H9 (cell line): ENCODE data around the gene GPR84. TPM values are rescaled to one million over a fixed set of nuclear protein-coding genes. Genes with fewer than 3 reads are reported as not detected.

Experiments used
- DNase-seq: peaks from one replicate; pipeline ENCODE4 v3.0.0-alpha.2; 2017
- H2AFZ ChIP-seq: one replicate; pipeline ENCODE4 v1.6.1; 2013; ENCODE audit warnings: mild to moderate bottlenecking, low read length, control low read depth, moderate library complexity
- H2AK5ac ChIP-seq: 2 replicates; pipeline ENCODE4 v1.6.1; 2013; ENCODE audit warnings: low read length, control low read depth, mixed read lengths; ENCODE audit not compliant: insufficient read length
- H2BK120ac ChIP-seq: one replicate; pipeline ENCODE4 v1.6.1; 2013; ENCODE audit warnings: low read depth, mild to moderate bottlenecking, low read length, control low read depth, inconsistent platforms; ENCODE audit not compliant: poor library complexity, severe bottlenecking
- H2BK12ac ChIP-seq: 2 replicates; pipeline ENCODE4 v1.6.1; 2013; ENCODE audit warnings: low read length, control low read depth, mixed read lengths, low read depth; ENCODE audit not compliant: insufficient read length
- H2BK15ac ChIP-seq: 2 replicates; pipeline ENCODE4 v1.6.1; 2013; ENCODE audit warnings: low read depth, low read length, control low read depth
- H2BK20ac ChIP-seq: one replicate; pipeline ENCODE4 v1.6.1; 2013; ENCODE audit warnings: low read depth, mild to moderate bottlenecking, low read length, control low read depth, inconsistent platforms; ENCODE audit not compliant: poor library complexity, severe bottlenecking
- H2BK5ac ChIP-seq: 2 replicates; pipeline ENCODE4 v1.6.1; 2013; ENCODE audit warnings: low read length, control low read depth, mixed read lengths; ENCODE audit not compliant: insufficient read length
- H3K14ac ChIP-seq: 2 replicates; pipeline ENCODE4 v1.6.1; 2013; ENCODE audit warnings: low read length, control low read depth; ENCODE audit not compliant: insufficient read depth
- H3K18ac ChIP-seq: 2 replicates; pipeline ENCODE4 v1.6.1; 2013; ENCODE audit warnings: low read depth, mild to moderate bottlenecking, mixed read lengths, low read length, control low read depth; ENCODE audit not compliant: insufficient read length
- H3K23ac ChIP-seq: 2 replicates; pipeline ENCODE4 v1.6.1; 2013; ENCODE audit warnings: low read length, control low read depth, mixed read lengths, low read depth; ENCODE audit not compliant: insufficient read length
- H3K23me2 ChIP-seq: 2 replicates; pipeline ENCODE4 v1.6.1; 2013; ENCODE audit warnings: low read depth, mild to moderate bottlenecking, mixed read lengths, low read length, control low read depth; ENCODE audit not compliant: insufficient read length, poor library complexity, severe bottlenecking
- H3K27ac ChIP-seq: 2 replicates; pipeline ENCODE4 v1.5.1; 2013; ENCODE audit warnings: low read length, control low read depth, mixed read lengths, low read depth; ENCODE audit not compliant: insufficient read length
- H3K27me3 ChIP-seq: 2 replicates; pipeline ENCODE4 v1.6.1; 2013; ENCODE audit warnings: low read length, control low read depth, inconsistent platforms; ENCODE audit not compliant: insufficient read depth
- H3K4ac ChIP-seq: 2 replicates; pipeline ENCODE4 v1.6.1; 2013; ENCODE audit warnings: low read depth, mild to moderate bottlenecking, control low read depth, inconsistent platforms, low read length, moderate library complexity
- H3K4me1 ChIP-seq: 2 replicates; pipeline ENCODE4 v1.6.1; 2013; ENCODE audit warnings: low read length, control low read depth, inconsistent platforms; ENCODE audit not compliant: insufficient read depth
- H3K4me2 ChIP-seq: 2 replicates; pipeline ENCODE4 v1.6.1; 2013; ENCODE audit warnings: low read length, control low read depth, mixed read lengths; ENCODE audit not compliant: insufficient read length, insufficient read depth
- H3K56ac ChIP-seq: 2 replicates; pipeline ENCODE4 v1.6.1; 2013; ENCODE audit warnings: low read depth, mild to moderate bottlenecking, mixed read lengths, low read length, control low read depth; ENCODE audit not compliant: insufficient read length
- H3K79me1 ChIP-seq: 2 replicates; pipeline ENCODE4 v1.6.1; 2013; ENCODE audit warnings: low read depth, mild to moderate bottlenecking, moderate library complexity, low read length, control low read depth, inconsistent platforms; ENCODE audit not compliant: insufficient read depth, poor library complexity, severe bottlenecking
- H3K79me2 ChIP-seq: 2 replicates; pipeline ENCODE4 v1.6.1; 2013; ENCODE audit warnings: low read length, control low read depth, inconsistent platforms; ENCODE audit not compliant: insufficient read depth
- H3K9ac ChIP-seq: 2 replicates; pipeline ENCODE4 v1.6.1; 2013; ENCODE audit warnings: low read length, control low read depth, mixed read lengths; ENCODE audit not compliant: insufficient read length; ENCODE audit errors: extremely low read depth
- H3K9me3 ChIP-seq: one replicate; pipeline ENCODE4 v1.6.1; 2013; ENCODE audit warnings: low read depth, low read length, inconsistent platforms; ENCODE audit not compliant: control insufficient read depth
- H3T11ph ChIP-seq: one replicate; pipeline ENCODE4 v1.6.1; 2013; ENCODE audit warnings: mild to moderate bottlenecking, low read length, control low read depth, inconsistent platforms
- H4K20me1 ChIP-seq: one replicate; pipeline ENCODE4 v1.6.1; 2013; ENCODE audit not compliant: control insufficient read depth, insufficient read length, insufficient read depth
- H4K5ac ChIP-seq: 2 replicates; pipeline ENCODE4 v1.6.1; 2013; ENCODE audit warnings: low read depth, mild to moderate bottlenecking, mixed read lengths, low read length, control low read depth; ENCODE audit not compliant: insufficient read length
- H4K8ac ChIP-seq: replicated peaks from 2 replicates; pipeline ENCODE4 v1.6.1; 2013; ENCODE audit warnings: low read length, control low read depth, mixed read lengths, low read depth; ENCODE audit not compliant: insufficient read length
- H4K91ac ChIP-seq: 2 replicates; pipeline ENCODE4 v1.6.1; 2013; ENCODE audit warnings: low read depth, mild to moderate bottlenecking, moderate library complexity, mixed read lengths, low read length, control low read depth; ENCODE audit not compliant: insufficient read length
- H3K27ac Mint-ChIP-seq, 3 experiments: 2 replicates in 2 of 3; 3 replicates in 1 of 3; pipeline ENCODE4 v1.8.0; 2020 to 2021; ENCODE audit warnings: mixed read lengths in 3 of 3, mild to moderate bottlenecking in 1 of 3, moderate library complexity in 1 of 3
- H3K27me3 Mint-ChIP-seq: 2 replicates; pipeline ENCODE4 v1.8.0; 2021; ENCODE audit warnings: low read depth, mild to moderate bottlenecking, moderate library complexity, mixed read lengths
- H3K36me3 Mint-ChIP-seq, 3 experiments: 2 replicates in 2 of 3; 3 replicates in 1 of 3; pipeline ENCODE4 v1.8.0; 2020 to 2021; ENCODE audit warnings: low read depth in 3 of 3, mixed read lengths in 3 of 3; ENCODE audit not compliant: insufficient read depth in 1 of 3
- H3K4me1 Mint-ChIP-seq, 2 experiments: 2 replicates each; pipeline ENCODE4 v1.8.0; 2020; ENCODE audit warnings: mixed read lengths in 2 of 2
- H3K4me3 Mint-ChIP-seq, 2 experiments: 2 replicates in 1 of 2; 3 replicates in 1 of 2; pipeline ENCODE4 v1.8.0; 2020 to 2021; ENCODE audit warnings: mild to moderate bottlenecking in 2 of 2, mixed read lengths in 2 of 2, moderate library complexity in 1 of 2
- H3K9me3 Mint-ChIP-seq, 2 experiments: 2 replicates in 1 of 2; 3 replicates in 1 of 2; pipeline ENCODE4 v1.8.0; 2020; ENCODE audit warnings: mild to moderate bottlenecking in 2 of 2, mixed read lengths in 2 of 2, moderate library complexity in 1 of 2
- WGBS: extraction: QIAGEN DNeasy Blood & Tissue Kit; methylation state at CpG from one replicate; pipeline ENCODE4 v1.1.7; 2013; ENCODE audit warnings: missing lambda C conversion rate, low lambda C conversion rate, mixed read lengths; ENCODE audit not compliant: insufficient read length; ENCODE audit errors: extremely low coverage; 5-methylcytosine and 5-hydroxymethylcytosine counted together
- total RNA-seq: library from RNA; stranded (reverse); gene quantifications from 2 replicates; pipeline ENCODE4 v1.2.1, GENCODE V29; 2021
- TF ChIP-seq, protein P1 (sequence below): fragments of 200-600 bp; sonication (generic); conservative IDR thresholded peaks from 3 replicates; pipeline ENCODE4 v1.8.0; 2021; ENCODE audit warnings: antibody characterized with exemption, mild to moderate bottlenecking

Gene GPR84
- total RNA-seq, 1 experiment from 2014 or later: not detected

- Histone ChIP-seq H3K4me2 (no peak overlapping the region), H3K23ac (no peak overlapping the region), H3K4ac (no peak overlapping the region), H3K9me3 (no peaks in the 10 kb centered on the region), H3K23me2 (peaks cover 18% of the 10 kb centered on the region), H3K27me3 (no peaks in the 10 kb centered on the region), H2BK5ac (no peak overlapping the region), H2AFZ (no peak overlapping the region), H4K20me1 (no peaks in the 10 kb centered on the region), H4K5ac (no peak overlapping the region), H2BK12ac (no peak overlapping the region), H2BK20ac (no peak overlapping the region), H3K18ac (no peak overlapping the region), H3K4me1 (peaks cover 13% of the 10 kb centered on the region), H2BK120ac (no peak overlapping the region), H3T11ph (no peak overlapping the region), H3K9ac (no peak overlapping the region), H2BK15ac (no peak overlapping the region), H3K27ac (no peak overlapping the region), H3K79me1 (no peaks in the 10 kb centered on the region), H4K91ac (no peak overlapping the region), H3K56ac (no peak overlapping the region), H2AK5ac (no peak overlapping the region), H3K14ac (no peak overlapping the region), H4K8ac (no peak overlapping the region), H3K79me2 (no peaks in the 10 kb centered on the region; the same call in 1 of the 2 replicates)
- peak; percentile 27 for DNase-seq
- peaks cover 48 to 56% of the 10 kb centered on the region in 2 experiments for H3K4me1 Mint-ChIP-seq
- TF ChIP-seq, protein P1, sequence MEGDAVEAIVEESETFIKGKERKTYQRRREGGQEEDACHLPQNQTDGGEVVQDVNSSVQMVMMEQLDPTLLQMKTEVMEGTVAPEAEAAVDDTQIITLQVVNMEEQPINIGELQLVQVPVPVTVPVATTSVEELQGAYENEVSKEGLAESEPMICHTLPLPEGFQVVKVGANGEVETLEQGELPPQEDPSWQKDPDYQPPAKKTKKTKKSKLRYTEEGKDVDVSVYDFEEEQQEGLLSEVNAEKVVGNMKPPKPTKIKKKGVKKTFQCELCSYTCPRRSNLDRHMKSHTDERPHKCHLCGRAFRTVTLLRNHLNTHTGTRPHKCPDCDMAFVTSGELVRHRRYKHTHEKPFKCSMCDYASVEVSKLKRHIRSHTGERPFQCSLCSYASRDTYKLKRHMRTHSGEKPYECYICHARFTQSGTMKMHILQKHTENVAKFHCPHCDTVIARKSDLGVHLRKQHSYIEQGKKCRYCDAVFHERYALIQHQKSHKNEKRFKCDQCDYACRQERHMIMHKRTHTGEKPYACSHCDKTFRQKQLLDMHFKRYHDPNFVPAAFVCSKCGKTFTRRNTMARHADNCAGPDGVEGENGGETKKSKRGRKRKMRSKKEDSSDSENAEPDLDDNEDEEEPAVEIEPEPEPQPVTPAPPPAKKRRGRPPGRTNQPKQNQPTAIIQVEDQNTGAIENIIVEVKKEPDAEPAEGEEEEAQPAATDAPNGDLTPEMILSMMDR: no peak
- H3K4me3 Mint-ChIP-seq: peak overlapping the region in 1 of 2 experiments; percentile 41; a peak in 2 of 5 replicates
- H3K27ac Mint-ChIP-seq: no peak overlapping the region; a peak in 1 of 7 replicates
- peaks cover 3 to 15% (median 6%) of the 10 kb centered on the region in 3 experiments; a peak in 4 of 7 replicates for H3K36me3 Mint-ChIP-seq
- no peaks in the 10 kb centered on the region for H3K9me3 Mint-ChIP-seq
- 100% methylated on average over 1 of the region's 8 CpGs for WGBS
- peaks cover 19% of the 10 kb centered on the region for H3K27me3 Mint-ChIP-seq
Observed at GRCh38 chr12:54392485-54393206, 28.4 kb upstream of the GPR84 start.
